ENCODE measurements around the gene FHIT. TPM values are rescaled to one million over a fixed set of nuclear protein-coding genes. Genes with fewer than 3 reads are reported as not detected.

The FHIT gene
- total RNA-seq, 1 donor from 2014 or later, result 11.5 TPM

DNA sequence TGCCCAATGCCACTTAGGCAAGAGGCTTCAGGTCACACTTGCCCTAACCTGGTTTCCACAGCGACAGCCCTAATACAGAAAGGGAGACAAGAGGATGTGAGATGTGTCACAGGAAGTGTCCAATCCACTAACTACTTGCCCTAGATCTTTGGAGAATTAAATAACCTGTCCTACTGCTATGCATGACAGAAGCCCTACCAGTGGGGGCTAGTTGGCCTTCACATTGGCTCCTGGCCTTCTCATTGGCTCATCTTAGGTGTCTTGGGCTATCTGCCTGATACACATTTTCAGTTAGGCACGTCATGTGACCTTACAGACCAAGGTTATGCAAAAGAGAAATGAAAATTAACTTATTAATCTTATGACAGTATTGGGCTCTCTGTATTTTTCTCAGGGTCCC lies 449.9 kb downstream of the FHIT start:
- TF ChIP-seq, protein P1, sequence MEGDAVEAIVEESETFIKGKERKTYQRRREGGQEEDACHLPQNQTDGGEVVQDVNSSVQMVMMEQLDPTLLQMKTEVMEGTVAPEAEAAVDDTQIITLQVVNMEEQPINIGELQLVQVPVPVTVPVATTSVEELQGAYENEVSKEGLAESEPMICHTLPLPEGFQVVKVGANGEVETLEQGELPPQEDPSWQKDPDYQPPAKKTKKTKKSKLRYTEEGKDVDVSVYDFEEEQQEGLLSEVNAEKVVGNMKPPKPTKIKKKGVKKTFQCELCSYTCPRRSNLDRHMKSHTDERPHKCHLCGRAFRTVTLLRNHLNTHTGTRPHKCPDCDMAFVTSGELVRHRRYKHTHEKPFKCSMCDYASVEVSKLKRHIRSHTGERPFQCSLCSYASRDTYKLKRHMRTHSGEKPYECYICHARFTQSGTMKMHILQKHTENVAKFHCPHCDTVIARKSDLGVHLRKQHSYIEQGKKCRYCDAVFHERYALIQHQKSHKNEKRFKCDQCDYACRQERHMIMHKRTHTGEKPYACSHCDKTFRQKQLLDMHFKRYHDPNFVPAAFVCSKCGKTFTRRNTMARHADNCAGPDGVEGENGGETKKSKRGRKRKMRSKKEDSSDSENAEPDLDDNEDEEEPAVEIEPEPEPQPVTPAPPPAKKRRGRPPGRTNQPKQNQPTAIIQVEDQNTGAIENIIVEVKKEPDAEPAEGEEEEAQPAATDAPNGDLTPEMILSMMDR (IDR thresholded peaks at IDR 0.05; ENCODE audit: insufficient read depth, low read length, poor library complexity, severe bottlenecking), result no peak
- H3K36me3 ChIP-seq (ENCODE audit: control insufficient read depth, insufficient read depth, low read length), result no peaks in the 10 kb centered on the region
- no peak overlapping the region for H3K4me3 ChIP-seq (ENCODE audit: low read depth, low read length)
- no peak for DNase-seq (ENCODE audit: low read depth)
- no peaks in the 10 kb centered on the region for H3K27me3 ChIP-seq (ENCODE audit: control insufficient read depth, insufficient read depth, low read length)

DNA sequence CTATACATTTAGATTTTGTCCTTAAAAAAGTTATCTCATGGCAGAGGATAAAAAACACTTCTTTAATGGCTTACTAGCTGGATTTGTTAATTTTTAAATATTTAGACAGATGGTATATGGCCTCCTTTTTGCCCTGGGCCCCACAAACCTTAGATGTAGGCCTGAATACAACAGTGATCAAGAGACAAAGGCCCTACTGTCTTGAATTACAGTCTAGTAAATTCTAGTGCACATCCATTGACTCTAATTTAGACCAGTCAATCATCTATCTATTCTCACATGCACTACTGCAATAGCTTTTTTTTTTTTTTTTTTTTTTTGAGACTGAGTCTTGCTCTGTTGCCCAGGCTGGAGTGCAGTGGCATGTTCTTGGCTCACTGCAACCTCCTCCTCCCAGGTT lies 452.8 kb downstream of the FHIT start:
- Histone ChIP-seq H3K27me3 (ENCODE audit: control insufficient read depth, insufficient read depth, low read length) (no peaks in the 10 kb centered on the region), H3K4me3 (ENCODE audit: low read depth, low read length) (no peak overlapping the region), H3K36me3 (ENCODE audit: control insufficient read depth, insufficient read depth, low read length) (no peaks in the 10 kb centered on the region)
- no peak for DNase-seq (ENCODE audit: low read depth)
- TF ChIP-seq, protein P1 (IDR thresholded peaks at IDR 0.05; ENCODE audit: insufficient read depth, low read length, poor library complexity, severe bottlenecking), result no peak

DNA sequence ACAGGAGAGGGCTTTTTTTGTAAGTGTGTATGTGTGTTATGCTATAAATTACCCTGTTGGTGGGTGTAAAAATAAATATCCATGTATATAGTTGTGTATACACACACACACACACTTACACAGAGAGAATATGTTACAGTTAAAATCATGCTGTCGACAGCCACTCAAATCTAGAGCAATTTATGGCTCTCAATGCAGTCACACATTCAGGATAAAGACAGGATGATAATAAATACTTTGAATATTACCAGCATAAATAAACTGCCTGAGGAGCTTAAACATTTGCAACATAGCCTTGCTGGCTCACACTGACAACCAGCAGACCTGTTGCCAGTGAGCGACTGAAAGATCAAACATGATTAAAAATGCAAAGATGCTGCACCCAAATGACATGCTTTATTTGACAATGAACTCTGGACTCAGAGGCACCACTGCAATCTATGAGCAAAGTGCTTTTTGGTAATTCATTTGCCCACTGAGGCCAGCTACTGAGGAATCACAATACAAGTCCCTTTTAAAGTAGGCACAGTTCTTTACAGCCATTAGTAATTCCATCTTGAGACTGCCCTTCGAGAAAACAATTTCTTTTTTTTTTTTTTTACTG lies 458.9 kb downstream of the FHIT start:
- Histone ChIP-seq H3K36me3 (ENCODE audit: control insufficient read depth, insufficient read depth, low read length) (no peaks in the 10 kb centered on the region), H3K27me3 (ENCODE audit: control insufficient read depth, insufficient read depth, low read length) (no peaks in the 10 kb centered on the region), H3K4me3 (ENCODE audit: low read depth, low read length) (no peak overlapping the region)
- DNase-seq (ENCODE audit: low read depth), result no peak
- TF ChIP-seq, protein P1 (IDR thresholded peaks at IDR 0.05; ENCODE audit: insufficient read depth, low read length, poor library complexity, severe bottlenecking), result no peak

DNA sequence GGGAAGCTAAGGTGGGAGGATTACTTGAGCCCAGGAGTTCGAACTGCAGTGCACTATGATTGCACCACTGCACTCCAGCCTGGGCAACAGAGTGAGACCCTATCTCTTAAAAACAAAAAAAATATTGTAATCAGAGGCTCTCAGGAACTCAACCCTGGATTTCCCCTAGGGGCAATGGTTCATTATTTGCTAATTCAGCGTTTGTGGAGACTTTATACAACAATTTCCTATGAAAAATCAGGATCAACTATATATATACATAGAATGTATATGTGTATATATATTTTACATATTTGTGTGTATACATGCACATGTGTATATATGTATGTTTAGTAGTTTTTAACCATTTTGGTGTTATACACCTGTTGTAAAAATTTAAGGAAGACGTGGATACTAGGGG lies 463.1 kb downstream of the FHIT start:
- no peaks in the 10 kb centered on the region for H3K27me3 ChIP-seq (ENCODE audit: control insufficient read depth, insufficient read depth, low read length)
- DNase-seq (ENCODE audit: low read depth), result no peak
- TF ChIP-seq, protein P1 (IDR thresholded peaks at IDR 0.05; ENCODE audit: insufficient read depth, low read length, poor library complexity, severe bottlenecking), result no peak
- no peak overlapping the region for H3K4me3 ChIP-seq (ENCODE audit: low read depth, low read length)
- no peaks in the 10 kb centered on the region for H3K36me3 ChIP-seq (ENCODE audit: control insufficient read depth, insufficient read depth, low read length)

DNA sequence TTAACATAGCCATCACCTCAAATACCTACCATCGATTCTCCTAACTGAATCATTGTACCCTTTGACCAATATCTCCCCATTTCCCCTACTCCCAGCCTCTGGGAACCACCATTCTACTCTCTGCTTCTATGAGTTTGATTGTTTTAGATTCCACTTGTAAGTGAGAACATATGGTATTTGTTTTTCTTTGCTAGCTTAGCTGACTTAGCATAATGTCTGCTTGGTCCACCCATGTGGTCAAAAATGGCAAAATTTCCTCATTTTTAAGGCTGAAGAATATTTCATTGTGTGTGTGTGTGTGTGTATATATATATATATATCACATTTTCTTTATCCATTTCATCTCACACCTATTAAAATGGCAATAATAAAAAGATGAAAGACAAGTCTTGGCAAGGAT lies 469.3 kb downstream of the FHIT start:
- Histone ChIP-seq H3K36me3 (ENCODE audit: control insufficient read depth, insufficient read depth, low read length) (no peaks in the 10 kb centered on the region), H3K27me3 (ENCODE audit: control insufficient read depth, insufficient read depth, low read length) (no peaks in the 10 kb centered on the region), H3K4me3 (ENCODE audit: low read depth, low read length) (no peak overlapping the region)
- DNase-seq (ENCODE audit: low read depth), result no peak
- TF ChIP-seq, protein P1 (IDR thresholded peaks at IDR 0.05; ENCODE audit: insufficient read depth, low read length, poor library complexity, severe bottlenecking), result no peak

DNA sequence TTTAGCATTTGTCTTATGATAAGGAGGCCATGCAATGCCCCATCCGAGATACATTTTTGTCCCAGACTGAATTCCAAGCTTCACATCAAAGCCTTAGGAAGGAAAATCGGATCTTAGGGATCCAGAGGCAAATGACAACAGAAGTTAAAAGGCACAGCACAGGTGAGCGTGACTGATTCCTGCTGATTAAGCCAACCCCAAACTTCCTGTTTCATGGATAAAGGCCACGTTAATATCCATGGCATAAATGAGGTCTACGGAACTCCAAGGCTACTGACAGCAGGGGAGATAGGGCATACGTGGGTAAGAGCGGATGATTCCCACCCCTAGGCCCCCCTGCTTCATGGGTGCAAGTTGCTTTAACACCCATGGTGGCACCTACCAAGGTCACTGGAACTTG lies 471.6 kb downstream of the FHIT start:
- TF ChIP-seq, protein P1 (IDR thresholded peaks at IDR 0.05; ENCODE audit: insufficient read depth, low read length, poor library complexity, severe bottlenecking), result no peak
- H3K4me3 ChIP-seq (ENCODE audit: low read depth, low read length), result no peak overlapping the region

More for the DNA sequence above, 471.6 kb downstream of the FHIT start:
- no peak for DNase-seq (ENCODE audit: low read depth)
- H3K27me3 ChIP-seq (ENCODE audit: control insufficient read depth, insufficient read depth, low read length), result no peaks in the 10 kb centered on the region
- H3K36me3 ChIP-seq (ENCODE audit: control insufficient read depth, insufficient read depth, low read length), result no peaks in the 10 kb centered on the region

Measured in kidney epithelial cell (primary cell).